PC-3 (cell line): ENCODE results near the gene DMD.

Source experiments
- EZH2 ChIP-seq: fragments of 300-600 bp; sonication (generic); IDR thresholded peaks from one replicate; pipeline ENCODE4 v1.6.1; 2017; ENCODE audit warnings: antibody characterized with exemption, mild to moderate bottlenecking, low read length; ENCODE audit not compliant: unreplicated experiment
- EZH2phosphoT487 ChIP-seq: fragments of 300-600 bp; sonication (generic); IDR thresholded peaks from 2 replicates; pipeline ENCODE4 v1.6.1; 2018; ENCODE audit warnings: mild to moderate bottlenecking, antibody characterized with exemption, low read length, borderline replicate concordance
- TF ChIP-seq, protein P1 (sequence below): fragments of 300-600 bp; sonication (generic); conservative IDR thresholded peaks from 2 replicates; pipeline ENCODE4 v1.5.1; 2017; ENCODE audit warnings: antibody characterized with exemption, low read depth, mild to moderate bottlenecking, low read length

DNA sequence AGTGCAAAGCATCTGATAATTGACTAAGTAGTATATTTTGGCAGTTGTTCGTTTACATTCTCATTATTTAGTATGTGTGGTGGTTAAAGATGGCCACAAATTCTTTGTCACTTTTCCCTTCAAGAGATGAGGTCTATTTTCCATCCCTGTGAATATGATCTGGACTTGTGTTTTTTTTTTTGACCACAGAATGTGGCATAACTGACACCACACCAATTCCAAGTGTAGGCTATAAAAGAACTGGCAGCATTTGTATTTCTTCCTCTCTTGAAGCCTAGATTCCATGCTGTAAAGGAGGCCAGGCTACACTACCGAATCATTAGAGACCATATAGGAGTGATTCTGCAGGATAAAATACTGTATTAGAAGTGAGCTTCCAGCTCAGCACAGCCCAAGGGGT, 596.6 kb downstream of the DMD start:
- TF ChIP-seq, protein P1, sequence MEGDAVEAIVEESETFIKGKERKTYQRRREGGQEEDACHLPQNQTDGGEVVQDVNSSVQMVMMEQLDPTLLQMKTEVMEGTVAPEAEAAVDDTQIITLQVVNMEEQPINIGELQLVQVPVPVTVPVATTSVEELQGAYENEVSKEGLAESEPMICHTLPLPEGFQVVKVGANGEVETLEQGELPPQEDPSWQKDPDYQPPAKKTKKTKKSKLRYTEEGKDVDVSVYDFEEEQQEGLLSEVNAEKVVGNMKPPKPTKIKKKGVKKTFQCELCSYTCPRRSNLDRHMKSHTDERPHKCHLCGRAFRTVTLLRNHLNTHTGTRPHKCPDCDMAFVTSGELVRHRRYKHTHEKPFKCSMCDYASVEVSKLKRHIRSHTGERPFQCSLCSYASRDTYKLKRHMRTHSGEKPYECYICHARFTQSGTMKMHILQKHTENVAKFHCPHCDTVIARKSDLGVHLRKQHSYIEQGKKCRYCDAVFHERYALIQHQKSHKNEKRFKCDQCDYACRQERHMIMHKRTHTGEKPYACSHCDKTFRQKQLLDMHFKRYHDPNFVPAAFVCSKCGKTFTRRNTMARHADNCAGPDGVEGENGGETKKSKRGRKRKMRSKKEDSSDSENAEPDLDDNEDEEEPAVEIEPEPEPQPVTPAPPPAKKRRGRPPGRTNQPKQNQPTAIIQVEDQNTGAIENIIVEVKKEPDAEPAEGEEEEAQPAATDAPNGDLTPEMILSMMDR: no peak
- TF ChIP-seq EZH2 (no peak), EZH2phosphoT487 (no peak)
